SK-N-SH (cell line): ENCODE results near the gene KRTAP9-8.

Source experiments
- FOXM1 ChIP-seq: IDR thresholded peaks from 2 replicates; pipeline ENCODE4 v1.4.0; 2012; ENCODE audit warnings: low read depth, mild to moderate bottlenecking
- GABPA ChIP-seq: IDR thresholded peaks from 2 replicates; pipeline ENCODE4 v1.4.0; 2012; ENCODE audit warnings: low read depth, mild to moderate bottlenecking
- SIN3A ChIP-seq: IDR thresholded peaks from 2 replicates; pipeline ENCODE4 v1.6.1; 2012; ENCODE audit warnings: low read depth, mild to moderate bottlenecking, low read length, moderate library complexity, borderline replicate concordance
- TF ChIP-seq, protein P1 (sequence below): fragments of 200-600 bp; sonication (generic); IDR thresholded peaks from 2 replicates; pipeline ENCODE4 v1.6.1; 2017; ENCODE audit warnings: antibody characterized with exemption, mild to moderate bottlenecking, moderate library complexity
- TF ChIP-seq, protein P2 (sequence below): IDR thresholded peaks from 2 replicates; pipeline ENCODE4 v1.4.0; 2012; ENCODE audit warnings: low read depth

DNA sequence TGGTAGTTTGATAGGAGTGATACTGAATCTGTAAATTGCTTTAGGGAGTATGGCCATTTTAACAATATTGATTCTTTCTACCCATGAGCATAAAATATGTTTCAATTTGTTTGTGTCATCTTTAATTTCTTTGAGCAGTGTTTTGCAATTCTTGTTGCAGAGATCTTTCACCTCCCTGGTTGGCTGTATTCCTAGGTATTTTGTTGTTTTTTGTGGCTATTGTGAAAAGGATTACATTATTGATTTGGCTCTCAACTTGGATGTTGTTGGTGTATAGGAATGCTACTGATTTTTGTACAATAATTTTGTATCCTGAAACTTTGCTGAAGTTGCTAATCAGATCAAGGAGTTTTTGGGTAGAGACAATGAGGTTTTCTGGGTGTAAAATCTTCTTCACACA, 20.6 kb downstream of the KRTAP9-8 start:
- TF ChIP-seq GABPA = no peak
- TF ChIP-seq, protein P1, sequence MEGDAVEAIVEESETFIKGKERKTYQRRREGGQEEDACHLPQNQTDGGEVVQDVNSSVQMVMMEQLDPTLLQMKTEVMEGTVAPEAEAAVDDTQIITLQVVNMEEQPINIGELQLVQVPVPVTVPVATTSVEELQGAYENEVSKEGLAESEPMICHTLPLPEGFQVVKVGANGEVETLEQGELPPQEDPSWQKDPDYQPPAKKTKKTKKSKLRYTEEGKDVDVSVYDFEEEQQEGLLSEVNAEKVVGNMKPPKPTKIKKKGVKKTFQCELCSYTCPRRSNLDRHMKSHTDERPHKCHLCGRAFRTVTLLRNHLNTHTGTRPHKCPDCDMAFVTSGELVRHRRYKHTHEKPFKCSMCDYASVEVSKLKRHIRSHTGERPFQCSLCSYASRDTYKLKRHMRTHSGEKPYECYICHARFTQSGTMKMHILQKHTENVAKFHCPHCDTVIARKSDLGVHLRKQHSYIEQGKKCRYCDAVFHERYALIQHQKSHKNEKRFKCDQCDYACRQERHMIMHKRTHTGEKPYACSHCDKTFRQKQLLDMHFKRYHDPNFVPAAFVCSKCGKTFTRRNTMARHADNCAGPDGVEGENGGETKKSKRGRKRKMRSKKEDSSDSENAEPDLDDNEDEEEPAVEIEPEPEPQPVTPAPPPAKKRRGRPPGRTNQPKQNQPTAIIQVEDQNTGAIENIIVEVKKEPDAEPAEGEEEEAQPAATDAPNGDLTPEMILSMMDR = no peak
- TF ChIP-seq, protein P2, sequence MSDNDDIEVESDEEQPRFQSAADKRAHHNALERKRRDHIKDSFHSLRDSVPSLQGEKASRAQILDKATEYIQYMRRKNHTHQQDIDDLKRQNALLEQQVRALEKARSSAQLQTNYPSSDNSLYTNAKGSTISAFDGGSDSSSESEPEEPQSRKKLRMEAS = no peak
- no peak for TF ChIP-seq SIN3A
- no peak for TF ChIP-seq FOXM1
